Prostate gland (tissue), 2 donors: Measurements from ENCODE around the gene C18orf63. TPM values are rescaled to one million over a fixed set of nuclear protein-coding genes. Genes with fewer than 3 reads are reported as not detected.

ENCODE experiments used
- DNase-seq: peaks from one replicate; pipeline ENCODE4 v3.0.0-alpha.2; 2019; ENCODE audit warnings: low spot score
- H3K27ac ChIP-seq, 2 donors: fragments of 200-600 bp; sonication (generic); 2 replicates each; pipeline ENCODE4 v1.5.1; 2017 to 2019
- H3K27me3 ChIP-seq: fragments of 200-600 bp; sonication (generic); replicated peaks from 2 replicates; pipeline ENCODE4 v1.5.1; 2019; ENCODE audit not compliant: insufficient read depth
- H3K36me3 ChIP-seq, 2 donors: fragments of 200-600 bp; sonication (generic); 1 replicate in 1 of 2; 2 replicates in 1 of 2; pipeline versions ENCODE4 v1.5.1 to v1.8.1; 2017 to 2019
- H3K4me1 ChIP-seq: fragments of 200-600 bp; sonication (generic); replicated peaks from 2 replicates; pipeline ENCODE4 v1.5.1; 2019
- H3K4me3 ChIP-seq, 2 donors: fragments of 200-600 bp; sonication (generic); 2 replicates each; pipeline ENCODE4 v1.5.1; 2017 to 2019
- H3K9me3 ChIP-seq: fragments of 200-600 bp; sonication (generic); 2 replicates; pipeline ENCODE4 v1.5.1; 2017
- POLR2A ChIP-seq: fragments of 450-650 bp; IDR thresholded peaks from one replicate; pipeline ENCODE4 v1.6.1; 2016; ENCODE audit warnings: antibody characterized with exemption, mild to moderate bottlenecking
- POLR2AphosphoS5 ChIP-seq: sonication (generic); formaldehyde crosslinking; IDR thresholded peaks from one replicate; pipeline ENCODE4 v1.6.1; 2017; ENCODE audit warnings: antibody characterized with exemption
- WGBS: methylation state at CpG from one replicate; pipeline ENCODE4 v1.1.5; 2018; 5-methylcytosine and 5-hydroxymethylcytosine counted together
- intact Hi-C: fragments of 100-400 bp; cut with DNase I; formaldehyde crosslinking; loops from one replicate; pipeline ENCODE4 v1.14.2; 2022
- total RNA-seq, 2 donors: library from RNA; depleted of rRNA; stranded (reverse); fragments of >200 nt; gene quantifications; one replicate each; pipeline ENCODE4 v1.1.0, GENCODE V29; 2016
- TF ChIP-seq, protein P1 (sequence below), 4 experiments: fragments of 200-600 bp in 2 of 4; fragments of 450-650 bp in 2 of 4; sonication (generic) in 2 of 4; IDR thresholded peaks; 1 replicate in 3 of 4; 2 replicates in 1 of 4; pipeline ENCODE4 v1.5.1; 2016 to 2019; ENCODE audit warnings: antibody characterized with exemption in 4 of 4, mild to moderate bottlenecking in 2 of 4, moderate library complexity in 2 of 4

C18orf63 gene
- total RNA-seq, 2 donors from 2014 or later = 4.7 TPM; not detected in 1

DNA sequence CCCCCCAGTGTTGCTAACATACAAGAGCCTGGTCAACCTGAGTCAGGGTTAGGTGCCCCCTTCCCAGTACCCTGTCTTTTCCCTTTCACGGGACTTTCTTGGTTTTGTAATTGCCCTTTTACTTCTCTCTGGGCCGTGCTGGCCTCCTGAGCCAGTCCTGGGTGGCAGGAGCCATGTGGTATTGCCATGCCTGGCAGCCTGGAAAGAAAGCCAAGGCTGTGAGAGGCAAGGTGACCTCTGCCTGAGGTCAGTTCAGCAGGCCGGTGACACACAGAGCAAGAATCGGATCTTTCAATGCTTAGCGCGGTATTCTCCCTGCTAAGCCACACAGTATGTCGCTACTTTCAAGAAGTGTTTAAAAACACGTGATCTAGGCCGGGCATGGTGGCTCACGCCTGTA, 52.3 kb downstream of the C18orf63 start:
- Histone ChIP-seq H3K9me3 (no peaks in the 10 kb centered on the region), H3K4me3 (no peak overlapping the region), H3K27me3 (no peaks in the 10 kb centered on the region), H3K36me3 (no peaks in the 10 kb centered on the region), H3K4me1 (no peaks in the 10 kb centered on the region), H3K27ac (no peak overlapping the region)
- intact Hi-C loops = no loop called here
- DNase-seq = no peak
- TF ChIP-seq POLR2AphosphoS5 = no peak
- no peak for TF ChIP-seq POLR2A
- TF ChIP-seq, protein P1, sequence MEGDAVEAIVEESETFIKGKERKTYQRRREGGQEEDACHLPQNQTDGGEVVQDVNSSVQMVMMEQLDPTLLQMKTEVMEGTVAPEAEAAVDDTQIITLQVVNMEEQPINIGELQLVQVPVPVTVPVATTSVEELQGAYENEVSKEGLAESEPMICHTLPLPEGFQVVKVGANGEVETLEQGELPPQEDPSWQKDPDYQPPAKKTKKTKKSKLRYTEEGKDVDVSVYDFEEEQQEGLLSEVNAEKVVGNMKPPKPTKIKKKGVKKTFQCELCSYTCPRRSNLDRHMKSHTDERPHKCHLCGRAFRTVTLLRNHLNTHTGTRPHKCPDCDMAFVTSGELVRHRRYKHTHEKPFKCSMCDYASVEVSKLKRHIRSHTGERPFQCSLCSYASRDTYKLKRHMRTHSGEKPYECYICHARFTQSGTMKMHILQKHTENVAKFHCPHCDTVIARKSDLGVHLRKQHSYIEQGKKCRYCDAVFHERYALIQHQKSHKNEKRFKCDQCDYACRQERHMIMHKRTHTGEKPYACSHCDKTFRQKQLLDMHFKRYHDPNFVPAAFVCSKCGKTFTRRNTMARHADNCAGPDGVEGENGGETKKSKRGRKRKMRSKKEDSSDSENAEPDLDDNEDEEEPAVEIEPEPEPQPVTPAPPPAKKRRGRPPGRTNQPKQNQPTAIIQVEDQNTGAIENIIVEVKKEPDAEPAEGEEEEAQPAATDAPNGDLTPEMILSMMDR (IDR thresholded peaks at IDR 0.05) = no peak
- 95% methylated on average over 10 of the region's 10 CpGs for WGBS

DNA sequence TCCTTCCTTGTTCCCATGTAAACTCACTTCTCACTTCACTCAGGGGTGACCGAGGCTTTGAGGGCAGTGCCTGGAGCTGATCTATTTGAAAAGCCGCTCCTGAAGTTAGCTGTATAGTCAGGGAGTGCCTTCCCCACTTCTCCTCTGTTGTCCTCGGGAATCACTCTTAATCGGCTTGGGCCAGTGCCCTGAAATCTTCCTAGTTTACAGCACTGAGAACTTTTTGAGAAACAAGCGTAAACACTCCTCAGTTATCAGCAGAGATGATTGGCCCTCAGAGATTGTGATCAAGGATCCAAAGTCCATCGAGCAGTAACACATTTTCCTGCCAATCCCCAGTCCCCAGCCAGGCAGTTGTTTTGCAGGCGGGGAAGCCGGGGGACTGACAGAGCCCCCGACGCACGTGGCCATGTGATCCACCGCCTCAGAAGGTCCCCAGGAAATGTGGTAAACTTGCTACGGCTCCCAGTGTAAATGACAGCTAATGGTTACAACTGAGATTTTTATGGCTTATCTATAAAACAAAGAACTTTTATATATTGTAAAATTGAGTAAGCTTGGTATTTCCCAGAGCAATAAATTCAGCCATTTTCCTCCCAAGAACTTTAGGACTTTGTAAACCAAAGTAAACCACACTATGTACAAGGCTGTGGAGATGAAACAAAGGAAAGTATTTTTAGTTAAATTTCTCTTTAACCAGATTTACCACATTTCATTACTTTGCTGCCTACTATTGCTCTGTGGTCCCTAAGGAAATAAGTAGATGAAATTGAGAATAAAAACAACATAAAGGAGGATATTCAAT, 53.5 kb downstream of the C18orf63 start:
- no peak for DNase-seq
- intact Hi-C loops = no loop called here
- Histone ChIP-seq H3K9me3 (no peaks in the 10 kb centered on the region), H3K4me1 (no peaks in the 10 kb centered on the region), H3K27ac (no peak overlapping the region), H3K27me3 (no peaks in the 10 kb centered on the region), H3K4me3 (no peak overlapping the region), H3K36me3 (no peaks in the 10 kb centered on the region)
- 15% methylated on average over 13 of the region's 13 CpGs for WGBS
- TF ChIP-seq, protein P1 (IDR thresholded peaks at IDR 0.05) = no peak
- TF ChIP-seq POLR2AphosphoS5 (no peak), POLR2A (no peak)

DNA sequence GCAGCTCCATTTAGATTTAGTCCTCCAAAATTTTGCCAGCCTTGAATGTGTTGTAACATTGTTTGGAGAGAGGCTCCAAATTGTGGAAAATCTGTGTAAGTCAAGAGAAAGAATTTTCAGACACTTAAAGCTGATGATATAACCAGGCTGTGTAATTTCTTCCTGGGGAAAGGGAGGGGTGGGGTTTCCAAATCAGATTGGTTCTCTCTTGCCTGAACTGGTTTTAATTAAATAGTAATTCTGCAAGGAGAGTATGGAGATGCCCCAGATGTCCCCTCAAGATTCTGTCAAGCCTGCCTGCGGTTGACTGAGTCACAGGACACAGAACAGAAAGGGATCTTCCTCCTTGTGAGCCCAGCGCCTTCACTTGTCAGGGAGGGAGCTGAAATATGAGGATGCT, 54.5 kb downstream of the C18orf63 start:
- DNase-seq = no peak
- no peaks in the 10 kb centered on the region for H3K4me1 ChIP-seq
- TF ChIP-seq, protein P1 (IDR thresholded peaks at IDR 0.05) = no peak
- no peak for TF ChIP-seq POLR2A
- intact Hi-C loops = no loop called here
- H3K36me3 ChIP-seq = no peaks in the 10 kb centered on the region
- 43% methylated on average over 2 of the region's 2 CpGs for WGBS
- H3K9me3 ChIP-seq = no peaks in the 10 kb centered on the region
- no peak overlapping the region for H3K4me3 ChIP-seq
- H3K27ac ChIP-seq = no peak overlapping the region
- H3K27me3 ChIP-seq = no peaks in the 10 kb centered on the region

DNA sequence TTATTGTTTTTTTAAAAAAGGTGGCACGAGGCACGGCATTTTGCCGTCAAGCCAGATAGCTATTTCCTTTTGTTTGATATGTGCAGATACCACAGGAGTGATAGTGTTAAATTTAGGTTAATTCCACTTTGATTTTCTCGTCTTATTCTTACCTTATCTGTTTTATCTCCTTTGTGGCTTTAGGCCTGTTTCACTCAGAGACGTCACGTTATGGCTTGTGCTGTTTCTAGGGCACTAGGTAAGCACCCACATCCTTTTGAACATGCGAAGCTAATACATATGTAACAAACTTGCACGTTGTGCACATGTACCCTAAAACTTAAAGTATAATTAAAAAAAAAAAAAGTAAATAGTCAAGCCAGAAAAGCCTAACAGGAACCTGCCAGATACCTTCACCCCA, 57.8 kb downstream of the C18orf63 start:
- no peak for DNase-seq
- H3K27ac ChIP-seq = no peak overlapping the region
- no peak overlapping the region for H3K4me3 ChIP-seq
- no peaks in the 10 kb centered on the region for H3K9me3 ChIP-seq
- no peak for TF ChIP-seq POLR2A
- TF ChIP-seq POLR2AphosphoS5 = no peak
- TF ChIP-seq, protein P1 (IDR thresholded peaks at IDR 0.05) = no peak
- H3K4me1 ChIP-seq = no peaks in the 10 kb centered on the region
- no peaks in the 10 kb centered on the region for H3K27me3 ChIP-seq
- intact Hi-C loops = no loop called here
- no peaks in the 10 kb centered on the region for H3K36me3 ChIP-seq
- 64% methylated on average over 8 of the region's 8 CpGs for WGBS

DNA sequence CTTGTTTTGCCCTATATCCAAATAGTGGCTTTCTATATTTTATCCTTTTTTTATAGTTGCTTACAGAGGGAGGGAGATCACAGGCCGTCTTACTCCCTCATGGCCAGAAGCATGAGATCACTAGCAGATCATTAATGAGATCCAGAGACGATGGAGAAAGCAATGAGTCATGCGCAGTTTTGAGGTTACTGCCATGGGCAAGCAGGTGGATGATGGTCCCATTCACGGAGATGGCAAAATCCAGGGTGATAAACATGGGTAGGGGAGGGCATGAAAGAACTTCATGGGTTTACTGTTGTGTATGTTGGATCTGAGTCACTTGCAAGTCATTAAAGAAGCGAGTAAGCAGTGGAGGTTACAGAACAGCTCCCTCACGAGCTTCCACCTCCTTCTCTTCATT, 60.4 kb downstream of the C18orf63 start:
- Histone ChIP-seq H3K27me3 (no peaks in the 10 kb centered on the region), H3K27ac (no peak overlapping the region), H3K4me1 (no peaks in the 10 kb centered on the region), H3K9me3 (no peaks in the 10 kb centered on the region), H3K4me3 (no peak overlapping the region), H3K36me3 (no peaks in the 10 kb centered on the region)
- WGBS = 77% methylated on average over 6 of the region's 6 CpGs
- TF ChIP-seq, protein P1 (IDR thresholded peaks at IDR 0.05) = no peak
- TF ChIP-seq POLR2A = no peak
- TF ChIP-seq POLR2AphosphoS5 = no peak
- intact Hi-C loops = no loop called here
- no peak for DNase-seq
